B cell (primary cell): Measurements from ENCODE around the gene EXOC6B. TPM values are rescaled to one million over a fixed set of nuclear protein-coding genes. Genes with fewer than 3 reads are reported as not detected.

ENCODE experiments used
- ATAC-seq: fragments of 200-7000 bp; cut with Tn5 transposase; one replicate; pipeline ENCODE4 v1.10.0; 2021; ENCODE audit warnings: low read depth, mild to moderate bottlenecking, moderate number of reproducible peaks, moderate library complexity
- CTCF ChIA-PET: fragments of 350-600 bp; sonication (Branson Sonifier 250); formaldehyde crosslinking; loops from one replicate; lab custom pipeline; 2021; ENCODE audit warnings: antibody characterized with exemption, inconsistent platforms; lab: Charles Lee
- POLR2A ChIA-PET: fragments of 350-600 bp; sonication (Branson Sonifier 250); formaldehyde crosslinking; loops from one replicate; lab custom pipeline; 2021; ENCODE audit warnings: antibody characterized with exemption; lab: Charles Lee
- DNase-seq: peaks from one replicate; pipeline ENCODE4 v3.0.0; 2013
- H2AFZ ChIP-seq: 2 replicates; pipeline ENCODE4 v1.6.1; 2012; ENCODE audit warnings: mild to moderate bottlenecking, low read depth, low read length; ENCODE audit not compliant: insufficient read depth, poor library complexity, severe bottlenecking
- H3K27ac ChIP-seq, 2 donors: 1 replicate in 1 of 2; 2 replicates in 1 of 2; pipeline ENCODE4 v1.5.1; 2012 to 2013; ENCODE audit warnings: low read length in 2 of 2, mild to moderate bottlenecking in 2 of 2, moderate library complexity in 1 of 2
- H3K27me3 ChIP-seq, 4 experiments: fragments of 200-600 bp in 1 of 4; sonication (generic) in 1 of 4; replicated peaks in 1 of 4; 1 replicate in 2 of 4; 2 replicates in 2 of 4; pipeline versions ENCODE4 v1.6.1 to v1.7.0; 2013 to 2016; ENCODE audit warnings: low read length in 3 of 4, mild to moderate bottlenecking in 2 of 4, mixed read lengths in 1 of 4, moderate library complexity in 1 of 4; ENCODE audit not compliant: insufficient read depth in 4 of 4, control insufficient read depth in 3 of 4; ENCODE audit errors: control extremely low read depth in 1 of 4
- H3K36me3 ChIP-seq, 2 experiments: replicated peaks in 1 of 2; 1 replicate in 1 of 2; 2 replicates in 1 of 2; pipeline versions ENCODE4 v1.6.1 to v1.7.1; 2013; ENCODE audit warnings: low read length in 1 of 2; ENCODE audit not compliant: insufficient read depth in 2 of 2, control insufficient read depth in 1 of 2; ENCODE audit errors: control extremely low read depth in 1 of 2, extremely low read depth in 1 of 2
- H3K4me1 ChIP-seq, 2 donors: fragments of 200-600 bp in 1 of 2; sonication (generic) in 1 of 2; 1 replicate in 1 of 2; 2 replicates in 1 of 2; pipeline versions ENCODE4 v1.5.1 to v1.6.1; 2013 to 2017; ENCODE audit warnings: low read length in 2 of 2; ENCODE audit not compliant: control insufficient read depth in 2 of 2, insufficient read depth in 2 of 2
- H3K4me2 ChIP-seq: replicated peaks from 2 replicates; pipeline ENCODE3; 2012; ENCODE audit warnings: mild to moderate bottlenecking, low read depth, low read length; ENCODE audit not compliant: poor library complexity, severe bottlenecking
- H3K4me3 ChIP-seq, 5 experiments: fragments of 200-600 bp in 1 of 5; sonication (generic) in 1 of 5; 1 replicate in 3 of 5; 2 replicates in 2 of 5; pipeline versions ENCODE4 v1.5.1 to v1.7.0; 2011 to 2016; ENCODE audit warnings: low read length in 4 of 5, mild to moderate bottlenecking in 4 of 5, low read depth in 2 of 5, control low read depth in 1 of 5, moderate library complexity in 1 of 5; ENCODE audit not compliant: insufficient read depth in 1 of 5; ENCODE audit errors: control extremely low read depth in 1 of 5, extremely low read depth in 1 of 5
- H3K79me2 ChIP-seq: fragments of 200-600 bp; sonication (generic); one replicate; pipeline ENCODE4 v1.6.0; 2016; ENCODE audit warnings: low read length; ENCODE audit not compliant: control insufficient read depth, insufficient read depth
- H3K9ac ChIP-seq: fragments of 200-600 bp; sonication (generic); 2 replicates; pipeline ENCODE4 v1.6.1; 2017; ENCODE audit warnings: mild to moderate bottlenecking, low read length, moderate library complexity
- H3K9me3 ChIP-seq, 3 donors: one replicate each; pipeline versions ENCODE4 v1.6.1 to v1.7.1; 2013; ENCODE audit warnings: low read length in 2 of 3; ENCODE audit not compliant: control insufficient read depth in 2 of 3, insufficient read depth in 1 of 3; ENCODE audit errors: control extremely low read depth in 1 of 3
- H4K20me1 ChIP-seq: 2 replicates; pipeline ENCODE4 v1.6.0; 2012; ENCODE audit warnings: mild to moderate bottlenecking, low read length; ENCODE audit not compliant: insufficient read depth, control insufficient read depth, poor library complexity, severe bottlenecking
- H3K27ac Mint-ChIP-seq: one replicate; pipeline ENCODE4 v1.8.0; 2021; ENCODE audit warnings: mixed read lengths
- H3K27me3 Mint-ChIP-seq: one replicate; pipeline ENCODE4 v1.8.0; 2021; ENCODE audit warnings: mixed read lengths
- H3K4me1 Mint-ChIP-seq: one replicate; pipeline ENCODE4 v1.8.0; 2021; ENCODE audit warnings: mixed read lengths
- H3K4me3 Mint-ChIP-seq: one replicate; pipeline ENCODE4 v1.8.0; 2021; ENCODE audit warnings: mixed read lengths
- H3K9me3 Mint-ChIP-seq: one replicate; pipeline ENCODE4 v1.8.0; 2022; ENCODE audit warnings: mixed read lengths; ENCODE audit not compliant: insufficient read depth
- CTCF ChIP-seq: fragments of 200-600 bp; IDR thresholded peaks from one replicate; pipeline ENCODE4 v1.8.0; 2022; ENCODE audit warnings: antibody characterized with exemption, mild to moderate bottlenecking
- EZH2 ChIP-seq: IDR thresholded peaks from 2 replicates; pipeline ENCODE4 v1.6.1; 2012; ENCODE audit warnings: borderline replicate concordance, low read depth, mild to moderate bottlenecking, moderate library complexity, low read length; ENCODE audit not compliant: insufficient read depth, poor library complexity, severe bottlenecking
- WGBS: methylation state at CpG from one replicate; pipeline ENCODE4 v1.1.5; 2013; ENCODE audit warnings: missing lambda C conversion rate; ENCODE audit not compliant: insufficient coverage; 5-methylcytosine and 5-hydroxymethylcytosine counted together
- intact Hi-C: fragments of 100-400 bp; cut with micrococcal nuclease; formaldehyde crosslinking; loops from one replicate; pipeline ENCODE4 v1.10.0; 2022
- polyA plus RNA-seq: library from polyadenylated mRNA; depleted of rRNA; stranded (reverse); fragments of >200 nt; gene quantifications from 2 replicates; pipeline ENCODE4 v1.2.3, GENCODE V29; 2012
- total RNA-seq, 2 donors: library from RNA; stranded (reverse); fragments of 120-200 nt in 1 of 2; gene quantifications; 1 replicate in 1 of 2; 2 replicates in 1 of 2; pipeline versions ENCODE4 v1.2.3 to v1.2.4, GENCODE V29; 2013 to 2022

The EXOC6B gene
- total and polyA plus RNA-seq, 2 donors (not counting 1 experiment from before 2014, with no cell fraction given) = 4.8 to 22.6 TPM

DNA sequence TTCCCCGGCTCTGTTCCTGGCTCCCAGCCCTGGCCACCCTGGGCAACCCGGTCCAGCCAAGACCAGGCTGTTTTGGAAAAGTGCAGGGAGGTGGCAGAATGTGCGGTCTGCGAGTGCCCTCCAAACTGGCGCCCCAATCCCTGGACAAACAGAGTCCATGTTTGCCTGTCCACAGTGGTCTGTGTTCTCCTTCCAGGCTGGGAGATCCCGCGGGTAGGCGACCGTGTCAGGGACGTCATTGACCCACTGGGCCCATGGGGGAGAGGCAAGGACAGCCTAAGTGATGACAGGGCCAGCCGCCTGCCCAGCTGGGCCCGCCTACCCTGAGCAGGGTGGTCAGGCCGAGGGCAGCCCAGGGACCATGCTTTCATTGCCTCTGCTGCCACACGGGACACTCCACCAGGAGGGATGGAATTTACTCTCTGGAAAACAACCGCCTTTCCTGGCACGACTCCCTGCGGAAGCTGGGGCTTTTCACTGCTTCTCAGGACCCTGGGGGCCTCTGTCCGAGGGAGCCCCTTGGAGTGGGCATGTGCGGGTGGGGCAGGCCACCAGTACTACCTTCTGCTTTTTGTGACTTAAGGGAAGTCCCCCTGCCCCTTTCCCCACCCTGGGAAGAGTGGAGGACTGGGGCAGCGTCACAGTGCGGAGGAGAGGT is 698.3 kb downstream of the EXOC6B start:
- H3K27me3 Mint-ChIP-seq = peaks cover 9% of the 10 kb centered on the region
- TF ChIP-seq EZH2 (no peak), CTCF (no peak)
- no peak overlapping the region for H3K4me2 ChIP-seq
- H3K4me1 ChIP-seq = no peaks in the 10 kb centered on the region
- H3K4me3 Mint-ChIP-seq = no peak overlapping the region
- H3K27me3 ChIP-seq = no peaks in the 10 kb centered on the region
- no peak for ATAC-seq
- H2AFZ ChIP-seq = no peak overlapping the region
- ChIA-PET CTCF (no interaction called here), POLR2A (no interaction called here)
- no peak for DNase-seq
- H3K9me3 Mint-ChIP-seq = no peaks in the 10 kb centered on the region
- no peaks in the 10 kb centered on the region for H3K4me1 Mint-ChIP-seq
- no peaks in the 10 kb centered on the region for H3K79me2 ChIP-seq
- no peaks in the 10 kb centered on the region for H4K20me1 ChIP-seq
- H3K4me3 ChIP-seq = no peak overlapping the region
- intact Hi-C loops = no loop called here
- no peak overlapping the region for H3K27ac Mint-ChIP-seq
- H3K9me3 ChIP-seq = peaks cover 0 to 18% (median 0%) of the 10 kb centered on the region in 3 donors
- WGBS = 89% methylated on average over 16 of the region's 21 CpGs
- no peak overlapping the region for H3K9ac ChIP-seq
- H3K36me3 ChIP-seq = no peaks in the 10 kb centered on the region
- H3K27ac ChIP-seq = no peak overlapping the region

GRCh38 chr2:72126186-72127100 is 699.4 kb downstream of the EXOC6B start:
- ATAC-seq = no peak
- ChIA-PET POLR2A (no interaction called here), CTCF (no interaction called here)
- H3K4me3 Mint-ChIP-seq = no peak overlapping the region
- Histone ChIP-seq H3K9me3 (peaks cover 0 to 14% (median 0%) of the 10 kb centered on the region in 3 donors), H3K4me2 (no peak overlapping the region), H3K36me3 (no peaks in the 10 kb centered on the region), H3K79me2 (no peaks in the 10 kb centered on the region), H3K27me3 (no peaks in the 10 kb centered on the region), H3K4me1 (no peaks in the 10 kb centered on the region), H3K27ac (no peak overlapping the region), H2AFZ (no peak overlapping the region), H3K9ac (no peak overlapping the region), H4K20me1 (no peaks in the 10 kb centered on the region), H3K4me3 (no peak overlapping the region)
- WGBS = 64% methylated on average over 8 of the region's 10 CpGs
- DNase-seq = no peak
- intact Hi-C loops = no loop called here
- H3K27me3 Mint-ChIP-seq = peaks cover 14% of the 10 kb centered on the region
- H3K9me3 Mint-ChIP-seq = peaks cover 4% of the 10 kb centered on the region
- H3K4me1 Mint-ChIP-seq = no peaks in the 10 kb centered on the region
- no peak overlapping the region for H3K27ac Mint-ChIP-seq
- no peak for TF ChIP-seq CTCF
- TF ChIP-seq EZH2 = no peak
